GM21529 (cell line): ENCODE measurements around the gene MACROD2.

ENCODE experiments used
- ATAC-seq: cut with Tn5 transposase; IDR thresholded peaks from one replicate; pipeline ENCODE4 v1.9.1; 2021; ENCODE audit not compliant: unreplicated experiment

The MACROD2 gene

DNA sequence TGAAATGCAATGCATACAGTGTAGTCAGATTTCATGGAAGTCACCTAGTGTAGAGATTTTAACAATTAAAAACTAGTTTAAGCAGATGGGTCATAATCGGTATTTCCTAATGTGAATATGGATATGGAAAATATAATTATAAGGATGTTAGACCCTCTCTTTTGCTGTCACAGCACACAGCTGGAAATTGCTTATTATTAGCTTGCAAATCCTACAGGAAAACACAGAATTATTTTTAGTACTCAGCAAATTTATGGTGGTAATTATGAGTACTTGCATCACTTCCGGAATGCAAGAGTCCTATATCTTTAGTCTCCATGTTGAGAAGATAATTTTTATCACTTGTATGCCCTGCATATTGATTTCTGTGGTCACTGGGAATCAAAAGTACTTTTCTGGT lies 1584.4 kb downstream of the MACROD2 start:
- no peak for ATAC-seq

DNA sequence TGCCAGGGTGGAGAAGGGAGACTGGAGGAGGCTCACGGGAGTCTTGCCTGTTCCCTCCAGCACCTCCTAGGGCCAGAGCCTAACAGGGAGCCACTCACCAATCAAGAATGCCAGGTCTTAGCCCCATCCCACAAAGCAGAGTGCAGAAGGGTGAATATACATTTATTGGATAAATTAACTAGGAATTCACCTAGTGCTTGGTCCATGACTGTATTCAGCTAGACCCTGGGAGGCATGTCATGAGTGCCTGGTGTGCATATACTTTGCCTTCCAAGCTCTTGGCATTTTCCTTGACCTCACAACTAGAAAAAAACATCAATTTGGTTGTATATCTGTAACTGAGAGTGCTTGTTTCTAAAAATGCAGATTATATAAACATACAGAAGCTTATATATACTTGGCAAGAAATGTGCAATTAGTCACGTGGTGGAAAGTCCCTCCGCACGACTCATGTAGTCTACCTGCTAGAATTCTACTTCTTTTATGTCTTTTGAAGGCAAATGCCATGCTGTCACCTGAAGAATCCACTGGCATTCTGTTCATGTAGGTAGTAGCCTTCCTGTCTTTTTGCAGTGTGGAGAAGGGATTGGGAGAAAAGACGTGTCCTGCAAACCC lies 1586.9 kb downstream of the MACROD2 start:
- no peak for ATAC-seq

- no peak for ATAC-seq
Measured at GRCh38 chr20:15584507-15584906, 1589.2 kb downstream of the MACROD2 start.

DNA sequence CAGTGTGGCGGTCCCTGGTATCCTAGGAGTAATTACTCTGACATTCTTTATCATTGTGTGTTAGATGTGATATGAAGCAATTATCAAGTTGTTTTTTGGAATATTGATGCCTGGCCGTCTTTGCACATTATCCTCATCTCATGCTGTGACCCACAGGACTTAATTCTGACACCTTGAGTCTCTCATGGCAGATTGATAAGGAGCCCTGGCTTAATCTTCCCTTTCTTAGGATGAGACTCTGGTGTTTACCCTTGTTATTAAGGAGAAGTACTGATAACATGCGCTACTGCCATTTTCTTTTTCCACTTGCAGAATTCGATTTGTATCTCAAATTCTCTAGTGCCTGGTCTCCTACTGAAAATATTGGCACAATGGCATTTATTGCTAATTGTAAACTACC lies 1597.8 kb downstream of the MACROD2 start:
- ATAC-seq = no peak

DNA sequence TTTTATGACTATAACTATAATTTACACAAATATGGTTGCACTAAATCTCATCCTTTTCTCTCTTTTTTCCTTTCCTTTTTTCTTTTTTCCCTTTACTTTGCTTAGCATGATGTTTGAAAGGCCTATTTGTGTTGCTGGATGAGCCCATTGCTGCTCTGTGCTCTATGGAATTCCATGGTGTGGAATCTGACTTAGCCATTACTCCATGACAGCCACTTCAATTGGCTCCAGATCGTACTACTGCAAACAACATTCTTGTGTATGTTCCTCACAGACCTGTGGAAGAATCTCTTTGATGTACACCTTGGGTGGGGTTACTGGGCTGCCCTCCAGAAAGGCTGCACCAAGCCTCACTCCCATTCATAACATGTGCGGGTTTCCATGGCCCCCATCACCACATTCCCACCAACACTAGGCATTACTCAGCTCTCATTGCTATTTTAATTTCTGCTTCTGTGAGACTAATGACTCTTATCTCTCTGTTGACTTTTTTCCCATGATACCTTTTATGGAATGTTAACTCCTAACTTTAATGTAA lies 1598.9 kb downstream of the MACROD2 start:
- no peak for ATAC-seq

GRCh38 chr20:15596220-15596890 lies 1601.0 kb downstream of the MACROD2 start:
- no peak for ATAC-seq

DNA sequence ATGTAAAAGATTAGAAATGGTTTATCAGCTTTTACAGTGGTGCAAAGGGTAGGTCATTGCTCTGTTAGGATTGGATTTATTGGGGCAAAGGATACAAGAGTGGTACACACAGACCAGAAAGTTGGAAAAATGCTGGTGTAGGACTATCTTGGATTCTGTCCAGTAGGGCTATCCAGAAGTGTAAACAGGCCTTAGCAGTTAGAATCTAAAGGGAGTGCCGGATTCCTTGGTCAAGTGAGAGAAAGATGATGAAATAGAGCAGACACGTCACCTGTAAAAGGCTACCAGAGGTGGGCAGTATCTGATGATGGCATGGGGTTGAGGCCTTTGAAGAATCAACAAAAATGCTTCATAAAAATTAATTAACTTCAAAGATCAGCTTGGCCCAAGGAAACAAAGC lies 1602.0 kb downstream of the MACROD2 start:
- no peak for ATAC-seq

DNA sequence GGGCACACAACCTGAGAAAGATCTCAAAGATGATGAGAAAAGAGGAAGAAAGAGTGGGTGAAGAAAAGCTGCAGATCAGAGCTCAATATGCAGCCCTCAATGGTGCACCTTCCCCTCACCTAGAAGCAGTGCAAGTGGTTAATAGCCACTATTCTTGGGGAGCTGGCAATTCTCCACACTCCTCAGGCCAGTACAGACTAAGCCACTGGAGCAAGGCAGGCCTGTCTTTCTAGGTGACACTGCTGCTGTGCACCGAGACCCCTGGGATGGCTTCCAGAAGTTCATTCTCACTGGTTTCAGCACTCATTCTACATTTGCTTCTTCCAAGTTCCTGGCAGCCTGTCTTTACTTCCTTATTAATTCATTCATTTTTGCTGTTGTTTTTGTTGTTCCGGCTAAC lies 1604.6 kb downstream of the MACROD2 start:
- ATAC-seq = no peak

- no peak for ATAC-seq
Measured at GRCh38 chr20:15600565-15600964, 1605.2 kb downstream of the MACROD2 start.

GRCh38 chr20:15603506-15603905 lies 1608.2 kb downstream of the MACROD2 start:
- ATAC-seq = no peak

DNA sequence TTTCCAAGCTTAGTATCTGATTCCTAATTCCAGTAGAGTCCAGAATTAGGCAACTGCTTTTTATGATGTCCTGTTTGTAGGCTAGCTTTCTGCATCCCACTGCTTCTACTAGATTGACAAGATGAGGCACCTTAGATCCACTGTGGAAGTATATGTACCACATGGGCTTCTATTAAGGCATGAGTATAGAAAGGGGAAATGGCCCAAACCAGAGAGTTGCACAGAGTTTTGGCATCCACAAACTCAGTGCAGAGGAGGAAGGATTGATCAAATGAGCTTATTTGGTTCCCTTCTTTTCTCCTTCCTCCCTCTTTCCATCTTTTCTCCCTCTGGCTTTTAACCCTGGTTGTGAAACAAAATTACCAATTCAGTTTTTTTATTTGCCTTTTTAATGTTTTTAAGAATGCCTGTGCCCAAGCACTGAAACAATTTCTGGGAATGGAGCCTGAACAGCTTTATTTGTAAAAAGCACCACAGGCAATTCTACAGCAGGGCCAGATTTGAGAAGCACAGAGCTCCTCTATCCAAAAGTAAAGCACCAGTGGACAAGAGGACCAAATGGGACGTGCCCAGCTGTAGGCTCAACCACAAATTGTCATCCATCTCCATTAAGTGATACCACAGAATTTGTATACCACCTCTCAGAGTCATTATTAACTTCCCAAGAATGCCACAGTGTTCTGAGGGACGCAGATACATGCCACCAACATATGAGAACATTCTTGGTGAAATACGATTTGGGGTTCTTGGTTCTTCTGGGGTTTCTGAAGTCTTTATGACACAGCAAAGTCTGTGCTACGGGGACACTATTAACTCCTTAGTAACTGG lies 1608.9 kb downstream of the MACROD2 start:
- ATAC-seq = no peak

GRCh38 chr20:15609921-15610320 lies 1614.6 kb downstream of the MACROD2 start:
- no peak for ATAC-seq

DNA sequence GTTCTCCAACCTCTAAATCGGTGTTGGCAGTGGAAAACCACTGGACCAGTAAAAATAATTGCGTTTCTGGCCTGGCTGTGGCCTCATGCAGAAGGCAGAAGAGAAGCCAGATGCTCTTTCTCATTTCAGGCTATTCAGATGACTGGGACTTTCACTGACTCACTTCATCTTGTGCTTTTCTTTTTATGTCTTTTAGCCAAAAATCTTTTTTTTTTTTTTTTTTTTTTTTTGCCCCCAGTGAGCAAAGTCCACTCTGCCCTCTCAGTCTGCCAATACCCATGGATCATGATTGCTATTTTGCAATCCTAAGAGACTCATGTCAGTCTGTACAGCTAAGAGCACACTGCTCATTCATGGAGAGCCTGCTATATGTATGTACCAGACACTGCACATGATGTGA lies 1615.5 kb downstream of the MACROD2 start:
- ATAC-seq = no peak

DNA sequence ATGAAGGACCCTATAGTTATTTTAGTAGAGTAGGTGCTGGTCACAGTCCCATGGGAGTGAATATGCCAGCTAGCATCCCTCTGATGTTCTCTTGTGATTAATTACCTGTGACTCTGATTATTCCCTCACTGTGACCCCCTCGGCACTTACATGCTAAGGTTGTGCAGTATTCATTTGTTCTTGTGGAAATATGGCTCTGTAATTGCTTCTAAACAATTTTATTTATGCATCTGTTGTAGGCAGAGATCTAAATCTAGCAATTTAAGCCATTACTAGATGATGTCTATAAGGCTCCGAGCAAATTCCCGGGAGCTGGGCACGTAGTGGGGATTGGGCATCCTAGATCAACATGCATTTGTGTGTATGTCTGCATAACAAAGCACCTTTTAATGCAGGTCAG lies 1616.2 kb downstream of the MACROD2 start:
- no peak for ATAC-seq

- no peak for ATAC-seq
Measured at GRCh38 chr20:15612198-15612597, 1616.9 kb downstream of the MACROD2 start.

DNA sequence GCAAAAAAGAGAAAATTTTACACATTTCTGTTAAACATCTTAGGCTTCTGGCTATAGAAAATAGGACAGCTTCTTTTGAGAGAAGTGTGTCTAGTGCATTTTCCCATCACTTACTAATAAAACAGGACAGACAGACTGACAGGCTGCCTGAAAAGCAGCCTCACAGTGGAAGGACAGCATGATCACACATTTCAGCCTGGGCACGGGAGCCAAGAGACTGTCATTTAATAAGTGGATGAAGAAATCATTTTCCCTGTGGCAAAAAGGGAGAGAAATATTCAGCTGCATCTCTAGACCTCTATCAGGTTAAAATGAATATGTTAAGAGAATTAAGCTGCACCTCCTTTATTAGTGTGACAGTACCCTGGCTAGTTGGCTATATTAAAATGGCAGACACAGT lies 1617.5 kb downstream of the MACROD2 start:
- no peak for ATAC-seq

DNA sequence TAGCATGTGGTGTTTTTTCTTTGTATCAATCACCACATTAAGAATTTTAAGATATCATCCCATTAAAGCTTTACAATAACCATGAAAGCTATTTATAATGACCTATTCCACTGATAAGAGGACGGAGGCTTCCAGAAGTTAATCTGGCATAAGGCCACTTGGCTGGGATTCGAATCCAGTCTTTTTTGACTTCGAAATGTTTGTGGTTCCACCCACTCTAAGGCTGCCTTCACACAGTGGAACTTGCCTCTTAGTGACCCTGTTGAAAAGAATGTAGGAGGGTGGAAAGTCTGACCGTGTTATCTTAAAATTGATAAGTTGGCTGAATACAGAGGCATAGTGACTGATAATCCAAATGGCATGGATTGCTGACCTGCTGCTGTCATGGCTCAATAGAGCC lies 1618.2 kb downstream of the MACROD2 start:
- ATAC-seq = no peak

DNA sequence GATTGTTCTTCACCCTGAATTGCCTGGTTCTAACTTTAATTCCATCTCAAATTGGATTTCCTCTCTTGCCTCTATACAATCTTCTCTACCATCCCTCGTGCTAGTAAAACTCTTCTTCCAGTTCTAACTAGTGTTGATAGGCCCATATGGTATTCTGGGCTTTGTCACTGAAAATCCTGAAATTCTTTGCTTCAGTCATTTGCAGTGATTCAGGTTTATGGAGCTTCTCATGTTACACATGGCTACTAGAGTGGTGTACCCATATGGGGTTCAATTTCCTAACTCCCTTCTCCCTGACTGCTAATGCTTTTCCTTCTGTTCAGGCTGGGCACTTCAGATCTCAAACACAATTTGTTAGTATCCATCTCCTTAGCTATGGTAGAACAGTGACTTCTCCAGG lies 1621.3 kb downstream of the MACROD2 start:
- no peak for ATAC-seq

DNA sequence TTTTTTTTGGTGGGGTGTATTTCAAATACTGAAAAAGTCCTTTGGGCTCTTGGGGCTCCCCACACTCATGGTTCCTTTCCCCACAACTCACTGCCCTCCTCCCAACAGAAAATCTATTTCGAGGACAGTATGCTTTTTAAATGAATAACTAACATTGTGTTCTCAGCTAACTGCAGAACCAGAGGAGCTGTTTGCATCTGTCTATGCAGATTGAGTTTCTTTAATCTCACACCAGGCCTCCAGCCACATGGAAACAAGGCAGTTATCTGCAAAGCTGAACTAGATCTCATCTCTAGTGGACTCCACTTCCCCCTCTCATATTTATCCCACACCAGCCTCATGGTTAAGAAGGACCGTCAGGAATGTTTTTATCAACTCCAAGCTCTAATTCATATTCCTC lies 1622.8 kb downstream of the MACROD2 start:
- ATAC-seq = no peak

DNA sequence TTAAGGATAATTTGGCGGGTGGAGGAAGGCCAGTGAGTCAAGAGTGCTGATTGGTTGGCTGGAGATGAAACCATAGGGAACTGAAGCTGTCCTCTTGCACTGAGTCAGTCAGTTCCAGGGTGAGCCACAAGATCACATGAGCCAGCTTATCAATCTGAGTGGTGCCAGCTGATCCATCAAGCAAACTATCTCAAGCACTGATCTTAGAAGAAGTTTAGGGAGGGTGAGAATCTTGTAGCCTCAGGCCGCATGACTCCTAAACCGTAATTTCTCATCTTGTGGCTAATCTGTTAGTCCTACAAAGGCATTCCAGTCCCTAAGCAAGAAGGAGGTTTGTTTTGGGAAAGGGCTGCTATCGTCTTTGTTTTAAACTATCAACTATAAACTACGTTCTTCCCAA lies 1623.6 kb downstream of the MACROD2 start:
- no peak for ATAC-seq

DNA sequence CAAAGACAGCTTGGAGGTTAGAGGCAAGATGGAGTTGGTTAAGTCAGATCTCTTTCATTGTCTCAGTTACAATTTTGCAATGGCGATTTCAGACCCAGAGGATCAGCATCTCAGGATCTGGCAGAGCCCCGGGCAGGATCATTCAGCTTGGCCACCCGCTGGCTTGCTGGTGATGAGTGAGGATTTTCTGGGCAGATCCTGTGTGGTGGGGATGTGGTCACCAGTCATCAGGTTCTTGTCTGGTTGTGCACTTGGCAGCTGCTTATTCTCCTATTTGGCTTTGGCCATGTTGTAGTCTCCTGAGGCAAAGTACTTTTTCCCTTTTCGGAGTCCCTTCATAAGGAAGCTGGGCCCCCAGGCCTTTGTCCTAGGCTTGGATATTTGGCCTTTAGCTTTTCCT lies 1624.0 kb downstream of the MACROD2 start:
- no peak for ATAC-seq

DNA sequence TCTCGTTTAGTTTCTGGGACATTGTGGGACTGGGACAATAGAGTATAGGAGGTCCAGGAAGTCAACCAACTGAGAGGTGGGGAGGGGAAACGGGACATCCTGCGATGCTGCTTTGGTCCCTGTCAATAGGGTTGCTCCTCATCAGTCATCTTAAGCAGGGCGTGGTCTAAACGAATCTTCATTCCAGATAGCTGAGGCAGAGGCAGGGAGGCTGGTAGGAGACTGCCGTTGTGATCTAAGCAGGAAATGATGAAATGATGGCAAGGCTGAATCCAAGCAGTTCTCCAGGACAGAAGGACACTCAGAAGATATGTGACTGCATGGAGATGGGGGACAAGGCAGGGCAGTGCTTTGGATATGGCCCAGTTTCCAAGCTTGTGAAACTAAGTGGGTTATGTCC lies 1624.5 kb downstream of the MACROD2 start:
- no peak for ATAC-seq
